GM18511 (cell line): ENCODE results near the gene RPL31.

Experiments
- ATAC-seq: cut with Tn5 transposase; IDR thresholded peaks from one replicate; pipeline ENCODE4 v1.9.1; 2021; ENCODE audit warnings: mild to moderate bottlenecking, moderate library complexity; ENCODE audit not compliant: unreplicated experiment

The RPL31 gene

DNA sequence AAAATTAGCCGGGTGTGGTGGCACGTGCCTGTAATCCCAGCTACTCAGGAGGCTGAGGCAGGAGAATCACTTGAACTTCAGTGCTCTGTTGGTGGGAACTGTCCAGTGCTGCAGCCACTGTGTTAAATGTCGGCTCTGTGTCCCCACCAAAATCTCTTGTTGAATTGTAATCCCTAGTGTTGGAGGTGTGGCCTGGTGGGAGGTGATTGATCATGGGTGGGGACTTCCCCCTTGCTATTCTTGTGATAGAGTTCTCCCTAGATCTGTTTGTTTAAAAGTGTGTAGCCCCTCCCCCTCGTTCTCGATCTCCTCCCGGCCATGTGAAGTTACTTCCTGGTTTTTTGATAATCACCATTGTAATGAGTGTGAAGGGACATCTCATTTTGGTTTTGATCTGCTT is 9.8 kb upstream of the RPL31 start:
- no peak for ATAC-seq

DNA sequence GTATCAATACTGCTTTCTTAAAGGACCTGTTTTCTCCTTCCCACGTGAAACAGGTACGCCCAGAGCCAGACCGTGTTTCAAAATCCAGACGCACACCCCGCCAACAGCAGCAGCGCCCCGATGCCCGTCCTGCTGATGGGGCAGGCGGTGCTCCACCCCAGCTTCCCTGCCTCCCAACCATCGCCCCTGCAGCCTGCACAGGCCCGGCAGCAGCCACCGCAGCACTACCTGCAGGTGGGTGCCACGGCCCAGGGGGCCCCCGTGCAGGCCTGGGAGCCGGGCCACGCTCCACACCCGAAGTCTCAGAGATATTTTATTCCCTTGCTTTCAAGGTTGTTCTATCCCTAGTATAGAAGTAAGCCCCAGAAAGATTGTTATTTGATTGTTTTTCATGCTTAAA is 8.8 kb upstream of the RPL31 start:
- no peak for ATAC-seq

DNA sequence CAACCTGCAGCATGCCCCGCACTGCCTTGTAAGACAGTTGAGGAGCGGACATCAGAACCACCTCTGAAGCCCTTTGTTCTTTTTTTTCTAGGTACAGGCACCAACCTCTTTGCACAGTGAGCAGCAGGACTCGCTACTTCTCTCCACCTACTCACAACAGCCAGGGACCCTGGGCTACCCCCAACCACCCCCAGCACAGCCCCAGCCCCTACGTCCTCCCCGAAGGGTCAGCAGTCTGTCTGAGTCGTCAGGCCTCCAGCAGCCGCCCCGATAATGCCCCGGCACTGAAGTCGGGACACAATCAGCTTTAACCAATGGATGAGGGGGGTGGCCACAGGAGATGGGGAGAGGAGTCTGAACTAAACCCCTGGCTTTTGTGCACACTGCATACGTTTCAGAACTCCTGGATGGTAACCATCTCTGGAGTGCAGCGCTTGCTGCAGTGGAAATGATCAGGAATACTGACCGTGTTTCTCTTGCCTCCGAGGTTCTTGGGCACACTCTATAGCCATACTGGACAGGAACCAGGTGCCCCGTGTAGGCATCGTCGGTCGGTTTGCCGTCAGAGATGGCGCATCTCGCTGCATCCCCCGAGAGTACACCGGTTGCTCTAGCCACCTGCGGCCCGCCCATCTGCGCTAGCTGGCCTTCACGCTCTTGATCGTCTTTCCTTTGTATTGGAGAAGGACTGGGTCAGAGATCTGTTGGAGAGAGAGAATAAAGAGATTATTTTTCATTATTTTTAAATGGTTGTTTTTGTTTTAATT is 6.6 kb upstream of the RPL31 start:
- no peak for ATAC-seq

DNA sequence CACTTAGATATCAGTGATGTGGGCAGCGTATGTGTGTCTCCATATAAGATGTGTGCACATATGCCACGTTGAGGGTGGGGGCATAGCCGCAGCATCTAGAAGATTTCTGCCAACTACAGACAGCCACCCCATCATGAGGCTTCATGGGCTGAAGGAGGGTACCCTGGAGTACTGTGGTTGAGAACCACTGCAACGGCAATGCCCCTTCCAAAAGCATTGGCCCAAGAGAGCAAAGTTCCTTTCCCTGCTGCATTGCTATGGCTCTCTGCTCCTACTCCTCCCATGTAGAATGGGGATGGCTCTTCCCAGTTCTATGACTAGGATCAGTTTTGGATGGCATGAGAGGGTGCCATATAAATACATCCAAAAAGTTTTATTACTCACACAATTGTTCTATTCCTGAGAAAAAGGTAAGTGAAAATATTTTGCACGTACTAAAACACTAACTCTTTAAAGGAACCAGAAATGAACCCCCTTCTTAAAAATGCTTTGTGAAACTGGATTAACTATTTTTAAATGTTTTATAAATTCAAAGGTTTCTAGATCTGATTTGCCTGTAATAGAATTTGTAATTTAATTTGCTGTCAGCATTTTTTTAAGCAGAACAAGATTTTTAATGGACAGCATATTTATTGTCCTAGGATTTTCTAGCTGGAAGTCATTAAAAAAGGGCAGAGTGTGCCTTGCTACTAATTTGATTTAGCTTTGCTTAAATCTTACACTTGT is 4.4 kb upstream of the RPL31 start:
- no peak for ATAC-seq

DNA sequence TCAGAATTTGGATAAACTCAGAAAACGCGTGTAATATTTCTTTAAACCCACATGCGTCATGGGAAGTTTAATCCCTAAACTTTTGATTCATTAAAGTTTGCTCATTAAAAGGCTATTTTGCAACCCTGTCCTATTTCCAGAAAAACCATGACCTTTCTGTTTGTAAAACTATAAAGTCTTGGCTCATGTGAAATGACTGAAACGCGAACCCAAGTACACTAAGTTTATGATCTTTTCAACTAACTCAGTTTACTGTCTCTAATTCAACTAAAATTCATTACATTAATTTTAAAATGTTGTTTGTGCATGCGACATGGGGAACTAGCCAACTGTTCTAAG is 3.9 kb upstream of the RPL31 start:
- no peak for ATAC-seq

DNA sequence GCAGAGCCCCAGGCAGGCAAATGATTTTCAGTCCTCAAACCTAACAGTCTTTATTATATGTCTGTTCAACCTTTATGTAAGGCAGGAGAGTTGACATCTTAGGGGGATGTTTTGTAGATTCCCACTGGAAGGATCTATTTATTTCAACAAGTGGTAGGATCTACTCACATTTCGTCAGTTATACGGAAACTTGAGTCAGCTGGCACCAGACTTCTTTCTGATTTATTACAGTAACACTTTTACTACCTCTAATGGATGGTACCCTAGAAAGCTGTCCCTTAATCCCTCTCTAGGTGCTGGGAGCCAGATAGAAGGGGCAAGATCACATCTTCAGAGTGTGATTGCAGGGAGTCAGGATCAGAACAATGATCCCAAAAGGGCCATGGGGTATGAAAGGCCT is 2.1 kb upstream of the RPL31 start:
- ATAC-seq, result no peak

DNA sequence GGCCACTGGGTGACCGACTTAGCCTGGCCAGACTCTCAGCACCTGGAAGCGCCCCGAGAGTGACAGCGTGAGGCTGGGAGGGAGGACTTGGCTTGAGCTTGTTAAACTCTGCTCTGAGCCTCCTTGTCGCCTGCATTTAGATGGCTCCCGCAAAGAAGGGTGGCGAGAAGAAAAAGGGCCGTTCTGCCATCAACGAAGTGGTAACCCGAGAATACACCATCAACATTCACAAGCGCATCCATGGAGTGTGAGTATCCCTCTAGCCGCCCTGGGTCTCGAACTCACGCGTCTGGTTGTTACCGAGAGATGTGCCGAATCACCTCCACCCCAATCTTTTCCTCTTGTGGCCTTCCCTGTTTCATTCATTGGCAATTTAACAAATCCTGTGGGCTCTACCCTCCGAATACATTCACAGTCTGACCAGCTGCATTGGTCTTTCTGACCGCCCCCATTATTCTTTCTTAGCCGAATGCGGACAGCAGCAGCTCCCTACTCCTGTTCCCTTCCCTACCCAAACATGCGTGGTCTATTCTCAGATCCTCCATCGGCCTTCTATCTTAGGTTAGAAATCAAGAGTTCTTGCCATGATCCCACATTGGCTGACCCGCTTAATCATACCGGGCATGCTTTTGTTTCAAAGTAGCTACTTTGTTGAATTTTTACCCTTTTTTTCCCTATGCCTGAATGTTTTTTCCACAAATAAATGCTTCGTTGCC is 631 bp downstream of the RPL31 start:
- ATAC-seq, result no peak

DNA sequence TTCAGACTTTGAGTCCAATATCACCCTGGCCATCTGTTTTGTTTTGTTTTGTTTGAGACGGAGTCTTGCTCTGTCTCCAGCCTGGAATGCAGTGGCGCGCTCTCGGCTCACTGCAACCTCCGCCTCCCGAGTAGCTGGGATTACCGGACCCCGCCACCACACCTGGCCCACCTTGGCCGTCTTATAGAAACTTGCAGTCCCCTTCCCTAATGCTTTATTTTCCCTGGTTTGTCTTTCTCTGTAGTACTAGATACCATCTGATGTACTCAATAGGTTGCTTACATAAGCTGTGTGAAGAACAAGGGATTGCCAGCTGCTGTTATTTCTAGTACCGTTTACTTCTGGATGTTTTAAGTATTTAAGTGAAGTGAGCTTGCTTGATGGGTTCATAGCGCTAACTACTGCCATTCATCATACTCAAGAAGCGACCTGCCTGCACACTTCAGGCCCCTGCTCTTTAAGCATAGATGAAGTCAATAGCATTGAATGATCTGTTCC is 1.2 kb downstream of the RPL31 start:
- ATAC-seq, result no peak

DNA sequence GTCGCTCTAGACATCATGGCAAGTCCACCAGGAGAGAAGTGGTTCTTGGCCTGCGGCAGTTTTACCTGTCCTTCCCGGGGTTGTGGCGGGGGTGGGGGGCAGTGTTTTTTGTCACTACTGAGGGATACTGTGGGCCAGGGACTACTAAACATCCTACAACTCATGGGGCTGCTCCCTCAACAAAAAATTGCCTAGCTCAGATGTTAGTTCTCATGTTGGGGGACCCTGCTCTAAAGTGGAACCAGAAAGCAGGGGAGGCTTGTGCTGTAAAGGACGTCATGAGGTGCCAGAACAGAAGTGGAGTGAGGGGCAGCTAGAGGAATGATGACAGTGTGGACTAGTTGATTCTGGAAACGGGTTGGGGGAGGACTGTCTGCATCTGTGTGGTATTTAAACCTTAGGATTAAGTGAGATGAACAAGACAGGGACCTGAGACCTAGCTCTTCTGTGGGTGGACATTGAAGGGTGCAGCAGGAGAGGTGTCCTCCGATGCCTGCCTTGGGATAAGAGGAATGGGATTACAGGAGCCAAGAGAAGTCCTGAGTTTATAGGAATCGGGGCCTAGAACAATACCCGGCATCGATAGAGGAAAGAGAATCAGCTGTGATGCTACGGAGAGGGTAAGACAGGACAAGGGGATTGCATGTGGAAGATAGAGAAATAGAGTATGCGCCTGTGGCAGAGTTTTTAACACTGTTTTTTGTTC is 2.7 kb downstream of the RPL31 start:
- ATAC-seq, result no peak

DNA sequence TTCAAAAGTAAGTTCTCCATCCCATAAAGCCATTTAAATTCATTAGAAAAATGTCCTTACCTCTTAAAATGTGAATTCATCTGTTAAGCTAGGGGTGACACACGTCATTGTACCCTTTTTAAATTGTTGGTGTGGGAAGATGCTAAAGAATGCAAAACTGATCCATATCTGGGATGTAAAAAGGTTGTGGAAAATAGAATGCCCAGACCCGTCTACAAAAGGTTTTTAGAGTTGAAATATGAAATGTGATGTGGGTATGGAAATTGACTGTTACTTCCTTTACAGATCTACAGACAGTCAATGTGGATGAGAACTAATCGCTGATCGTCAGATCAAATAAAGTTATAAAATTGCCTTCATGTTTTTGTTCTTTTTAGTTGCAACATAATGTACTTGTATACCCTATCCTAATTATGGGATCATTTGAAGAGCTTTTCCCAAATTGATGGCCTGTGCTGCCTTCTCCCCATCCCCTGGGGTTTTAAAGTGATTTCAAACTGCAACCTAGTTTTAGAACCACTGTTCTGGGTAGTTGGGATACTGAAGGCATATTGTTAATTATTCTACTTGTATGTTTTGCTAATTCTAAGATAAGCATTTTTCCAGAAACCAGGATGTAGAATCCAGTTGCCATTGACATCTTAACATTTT is 4.1 kb downstream of the RPL31 start:
- ATAC-seq, result no peak

DNA sequence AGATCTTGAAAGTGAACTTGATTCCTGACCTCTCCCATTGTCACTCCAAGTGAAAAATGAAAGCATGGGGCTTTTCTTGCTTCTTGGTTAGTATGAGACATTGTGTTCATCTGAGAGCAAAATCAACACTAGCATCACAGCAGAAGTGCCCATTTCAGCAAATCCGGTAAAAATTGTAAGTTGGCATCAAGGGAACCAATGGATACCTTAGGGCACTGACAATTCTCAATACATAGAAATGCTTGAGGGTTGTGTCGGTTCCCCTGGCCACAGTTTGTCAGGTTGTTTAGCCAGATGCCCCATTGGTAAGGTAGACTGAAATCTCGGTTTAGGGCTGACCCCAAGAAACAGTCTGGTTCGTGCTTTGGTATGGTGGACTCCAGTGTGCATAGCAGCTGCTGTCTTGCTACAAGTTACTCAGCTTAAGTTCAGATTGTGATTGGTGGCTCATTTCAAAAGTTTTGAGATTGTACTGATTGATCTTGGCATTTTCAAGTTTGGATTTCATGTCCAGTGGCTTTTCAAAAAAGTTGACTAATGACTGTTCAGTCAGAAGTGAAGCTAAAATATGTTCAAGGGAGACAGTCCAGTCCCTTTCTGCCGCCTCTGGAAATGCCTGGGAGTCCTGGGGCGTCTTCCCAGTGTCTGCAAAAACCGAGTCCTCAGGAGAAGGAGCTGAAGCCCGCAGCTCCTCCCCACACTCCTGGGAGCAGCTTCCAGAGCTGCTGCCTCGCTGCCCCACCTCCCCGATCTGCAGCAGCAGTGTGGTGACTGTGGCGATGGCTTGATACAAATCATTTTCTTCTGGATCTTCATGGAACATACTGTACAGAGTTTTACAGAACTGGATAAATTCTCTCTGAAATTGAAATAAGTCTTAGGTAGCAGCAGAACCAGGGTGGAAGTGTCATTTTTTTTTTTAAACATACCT is 5.6 kb downstream of the RPL31 start:
- ATAC-seq, result no peak

DNA sequence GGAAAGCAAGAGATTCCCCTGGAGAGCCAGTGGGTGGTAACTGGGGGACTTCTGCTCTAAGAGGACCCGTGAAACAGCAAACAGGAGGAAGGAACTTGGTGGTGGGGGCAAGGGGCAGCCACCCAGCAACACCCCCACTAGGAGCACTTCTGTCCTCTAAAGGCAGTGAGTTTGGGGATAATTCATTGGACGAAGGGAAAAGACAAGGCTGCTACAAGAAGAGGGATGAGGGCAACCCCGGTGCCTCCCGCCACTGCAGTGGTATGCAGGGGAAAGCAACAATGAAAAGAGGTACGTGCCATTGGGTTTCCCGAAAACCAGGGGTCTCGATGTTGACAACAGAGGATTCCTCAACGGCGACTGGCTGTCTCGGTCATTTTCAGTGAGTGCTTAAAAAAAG is 9.1 kb downstream of the RPL31 start:
- no peak for ATAC-seq

DNA sequence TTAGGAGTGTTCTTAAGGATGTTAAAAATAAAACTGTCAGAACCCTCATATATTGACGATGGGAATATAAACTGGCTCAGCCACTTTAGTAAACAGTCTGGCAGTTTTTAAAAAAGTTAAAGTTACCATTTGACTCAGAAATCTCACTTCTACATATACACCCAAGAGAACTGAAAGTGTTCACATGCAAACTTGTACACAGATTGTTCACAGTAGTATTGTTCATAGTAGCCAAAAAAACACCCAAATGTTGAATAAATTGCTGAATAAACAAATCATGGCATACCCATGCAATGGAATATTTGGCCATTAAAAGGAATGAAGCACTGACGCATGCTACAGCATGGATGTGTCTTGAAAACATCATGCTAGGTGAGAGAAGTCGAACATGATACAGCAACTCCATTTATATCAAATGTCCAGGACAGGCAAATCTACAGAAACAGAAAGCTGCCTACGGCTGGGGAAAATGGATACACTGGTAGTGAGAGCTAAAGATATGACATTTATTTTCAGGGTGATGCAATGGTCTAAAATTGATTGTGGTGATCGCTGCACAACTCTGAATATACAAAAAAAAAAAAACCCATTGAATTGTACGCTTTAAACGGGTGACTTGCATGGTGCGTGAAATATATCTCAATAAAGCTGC is 10.1 kb downstream of the RPL31 start:
- ATAC-seq, result peak; percentile 87

DNA sequence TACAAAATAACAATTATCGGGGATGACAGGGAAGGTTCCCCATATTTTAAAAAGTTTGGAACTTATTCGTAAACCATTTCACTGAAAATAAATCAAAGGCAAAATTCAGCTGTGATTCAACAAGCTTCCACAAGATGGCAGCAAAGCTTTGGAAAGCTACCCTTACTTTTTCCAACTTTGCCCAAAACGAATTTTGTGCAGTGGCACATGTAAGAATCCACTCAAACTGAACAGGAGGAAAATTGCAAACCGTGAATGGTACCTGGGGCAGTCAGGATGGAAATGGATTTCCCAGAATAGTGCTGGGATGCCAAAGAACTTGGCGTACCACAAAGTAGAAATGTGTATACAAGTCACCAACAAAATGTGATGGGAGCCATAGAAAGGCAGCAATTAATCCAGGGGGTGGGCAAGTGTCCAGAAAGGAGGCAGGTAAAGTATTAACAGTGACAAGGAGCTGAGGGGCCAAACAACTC is 10.7 kb downstream of the RPL31 start:
- no peak for ATAC-seq

DNA sequence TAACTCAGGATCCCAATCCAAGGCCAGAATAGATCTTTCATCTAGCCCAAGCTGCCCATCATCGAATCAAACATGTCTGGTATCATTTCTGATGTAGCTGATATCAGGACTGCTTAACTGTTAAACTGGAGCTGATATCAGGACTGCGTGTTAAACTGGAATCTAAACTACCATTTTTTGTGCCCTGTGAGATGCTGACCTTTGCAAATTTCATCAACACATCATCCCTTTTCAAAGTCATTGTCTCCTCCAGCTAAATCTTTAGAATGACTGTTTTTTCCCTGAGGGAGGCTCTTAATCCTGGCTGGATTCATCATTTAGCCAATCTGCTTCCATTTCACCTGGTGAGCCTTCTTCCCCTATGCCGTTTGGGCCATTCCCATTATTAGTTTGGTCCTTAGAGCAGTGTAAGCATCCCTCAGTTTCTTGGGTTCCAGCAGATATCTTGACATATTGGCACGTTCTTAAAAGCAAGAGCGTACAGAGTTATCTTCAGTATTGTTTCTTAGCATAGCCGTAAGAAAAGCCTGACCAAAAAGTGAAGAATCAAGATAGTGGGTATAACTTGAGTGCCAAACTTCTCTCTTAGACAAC is 12.3 kb downstream of the RPL31 start:
- no peak for ATAC-seq

DNA sequence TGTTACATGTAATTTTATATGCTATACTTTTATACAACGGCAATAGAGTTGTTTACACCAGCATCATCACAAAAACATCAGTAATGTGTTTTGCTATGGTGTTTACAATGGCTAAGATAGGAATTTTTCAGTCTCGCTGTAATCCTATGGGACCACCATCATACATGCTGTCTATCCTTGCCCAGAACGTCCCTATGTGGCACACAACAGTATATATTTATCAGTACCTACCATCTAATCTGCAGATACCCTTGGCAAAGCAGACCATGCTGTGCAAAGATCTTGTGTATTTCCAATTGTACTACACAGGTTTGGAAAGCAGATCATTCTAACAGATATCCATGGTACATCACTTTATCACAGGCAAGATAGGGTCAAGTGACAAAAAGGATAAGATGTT is 15.3 kb downstream of the RPL31 start:
- ATAC-seq, result no peak

DNA sequence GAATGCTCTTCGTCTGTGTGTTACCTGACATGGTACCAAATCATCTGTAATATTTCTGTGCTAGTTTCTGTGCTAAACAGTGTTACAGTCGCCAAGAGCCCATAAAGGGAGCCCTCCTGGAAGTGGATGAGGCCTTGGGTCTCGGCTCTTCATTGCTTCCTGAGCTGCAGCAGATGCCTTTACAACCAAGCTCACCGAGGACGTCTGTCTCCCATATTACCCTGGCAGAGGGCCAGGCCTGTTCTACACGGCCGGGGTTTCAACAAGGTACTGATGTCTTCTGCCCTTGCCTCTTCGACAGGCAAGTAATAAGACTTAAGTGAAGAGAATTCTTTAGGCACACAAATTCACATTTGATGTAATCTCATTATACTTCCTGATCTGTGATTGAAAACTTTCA is 16.8 kb downstream of the RPL31 start:
- ATAC-seq, result no peak

DNA sequence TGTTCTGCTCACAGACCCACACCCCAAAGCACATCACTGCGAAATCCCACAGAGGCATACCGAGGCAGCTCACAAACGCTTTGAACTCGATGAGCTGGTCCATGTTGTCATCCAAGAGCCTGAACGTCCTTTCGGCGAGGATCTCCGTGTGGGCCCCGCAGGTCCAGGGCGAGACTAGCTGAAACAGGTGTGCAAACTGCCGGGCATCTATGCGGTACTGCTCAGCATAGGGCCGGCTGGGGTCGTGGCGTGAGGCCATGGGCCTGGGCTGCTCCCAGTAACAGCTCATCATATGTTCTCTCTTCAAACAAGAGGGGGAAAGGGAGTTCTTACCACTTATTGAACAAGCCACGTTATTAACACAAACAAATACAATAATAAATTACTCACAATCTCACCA is 20.1 kb downstream of the RPL31 start:
- no peak for ATAC-seq
